ENCODE measurements around the gene CMTM2. TPM values are rescaled to one million over a fixed set of nuclear protein-coding genes. Genes with fewer than 3 reads are reported as not detected.

CMTM2 gene
- total and polyA plus RNA-seq, 9 of the 15 experiments (the other 6 are each of a cell fraction or from before 2014, with no cell fraction given), result not detected

DNA sequence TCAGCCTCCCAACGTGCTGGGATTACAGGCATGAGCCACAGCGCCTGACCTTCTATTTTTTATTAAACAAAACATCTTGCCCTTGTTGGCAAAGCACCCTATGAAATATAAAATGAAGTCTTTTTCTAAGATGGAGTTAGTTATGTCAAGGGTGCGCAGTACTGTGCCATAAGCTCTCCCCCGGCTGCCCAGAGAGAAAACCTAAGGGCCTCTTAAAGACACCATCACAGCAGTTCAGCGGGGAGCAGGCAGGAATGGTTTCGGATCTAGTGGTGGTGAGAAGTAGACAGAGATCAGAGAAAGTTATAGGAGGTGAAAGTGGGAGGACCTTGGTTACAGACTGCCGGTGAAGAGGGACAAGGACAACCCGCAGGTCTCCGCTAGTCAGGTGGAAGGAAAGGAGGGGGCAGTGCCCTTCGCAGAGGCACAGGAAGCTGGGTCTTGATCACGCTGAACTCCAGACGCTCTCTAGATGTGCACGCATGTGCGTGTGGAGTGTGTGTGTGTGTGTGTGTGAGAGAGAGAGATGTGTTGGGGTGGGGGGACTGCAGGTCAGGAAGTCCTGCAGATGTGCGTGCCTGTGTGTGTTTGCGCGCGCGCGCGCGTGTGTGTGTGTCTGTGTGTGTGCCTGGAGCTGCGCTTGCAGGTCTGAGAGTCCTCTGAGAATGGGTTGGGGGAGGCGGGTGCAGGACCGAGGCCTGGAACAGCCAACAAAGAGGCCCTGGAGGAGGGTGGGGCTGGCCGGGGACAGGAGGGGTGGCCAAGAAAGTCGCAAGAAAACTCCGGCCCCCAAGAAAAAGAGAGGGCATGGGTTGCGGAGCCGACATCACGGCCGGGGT is 24.5 kb downstream of the CMTM2 start (continued):
- peak; percentile 78 for TF ChIP-seq ZNF589 (CRISPR knock-in tag; IDR thresholded peaks at IDR 0.05; ENCODE audit: low read depth)
- TF ChIP-seq KDM1A (IDR thresholded peaks at IDR 0.05), result no peak
- TF ChIP-seq NFATC3 (IDR thresholded peaks at IDR 0.05), result no peak
- TF ChIP-seq, protein P1, sequence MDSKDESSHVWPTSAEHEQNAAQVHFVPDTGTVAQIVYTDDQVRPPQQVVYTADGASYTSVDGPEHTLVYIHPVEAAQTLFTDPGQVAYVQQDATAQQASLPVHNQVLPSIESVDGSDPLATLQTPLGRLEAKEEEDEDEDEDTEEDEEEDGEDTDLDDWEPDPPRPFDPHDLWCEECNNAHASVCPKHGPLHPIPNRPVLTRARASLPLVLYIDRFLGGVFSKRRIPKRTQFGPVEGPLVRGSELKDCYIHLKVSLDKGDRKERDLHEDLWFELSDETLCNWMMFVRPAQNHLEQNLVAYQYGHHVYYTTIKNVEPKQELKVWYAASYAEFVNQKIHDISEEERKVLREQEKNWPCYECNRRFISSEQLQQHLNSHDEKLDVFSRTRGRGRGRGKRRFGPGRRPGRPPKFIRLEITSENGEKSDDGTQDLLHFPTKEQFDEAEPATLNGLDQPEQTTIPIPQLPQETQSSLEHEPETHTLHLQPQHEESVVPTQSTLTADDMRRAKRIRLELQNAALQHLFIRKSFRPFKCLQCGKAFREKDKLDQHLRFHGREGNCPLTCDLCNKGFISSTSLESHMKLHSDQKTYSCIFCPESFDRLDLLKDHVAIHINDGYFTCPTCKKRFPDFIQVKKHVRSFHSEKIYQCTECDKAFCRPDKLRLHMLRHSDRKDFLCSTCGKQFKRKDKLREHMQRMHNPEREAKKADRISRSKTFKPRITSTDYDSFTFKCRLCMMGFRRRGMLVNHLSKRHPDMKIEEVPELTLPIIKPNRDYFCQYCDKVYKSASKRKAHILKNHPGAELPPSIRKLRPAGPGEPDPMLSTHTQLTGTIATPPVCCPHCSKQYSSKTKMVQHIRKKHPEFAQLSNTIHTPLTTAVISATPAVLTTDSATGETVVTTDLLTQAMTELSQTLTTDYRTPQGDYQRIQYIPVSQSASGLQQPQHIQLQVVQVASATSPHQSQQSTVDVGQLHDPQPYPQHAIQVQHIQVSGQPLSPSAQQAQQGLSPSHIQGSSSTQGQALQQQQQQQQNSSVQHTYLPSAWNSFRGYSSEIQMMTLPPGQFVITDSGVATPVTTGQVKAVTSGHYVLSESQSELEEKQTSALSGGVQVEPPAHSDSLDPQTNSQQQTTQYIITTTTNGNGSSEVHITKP (IDR thresholded peaks at IDR 0.05; ENCODE audit: partially characterized antibody), result peak; percentile 13
- TF ChIP-seq, protein P2, sequence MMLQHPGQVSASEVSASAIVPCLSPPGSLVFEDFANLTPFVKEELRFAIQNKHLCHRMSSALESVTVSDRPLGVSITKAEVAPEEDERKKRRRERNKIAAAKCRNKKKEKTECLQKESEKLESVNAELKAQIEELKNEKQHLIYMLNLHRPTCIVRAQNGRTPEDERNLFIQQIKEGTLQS (IDR thresholded peaks at IDR 0.05), result no peak
- TF ChIP-seq, protein P2 (CRISPR knock-in tag; conservative IDR thresholded peaks at IDR 0.05), result no peak
- no peak for TF ChIP-seq SNRNP70 (optimal IDR thresholded peaks at IDR 0.05; ENCODE audit: low read depth, low read length)
- TF ChIP-seq RBM39 (optimal IDR thresholded peaks at IDR 0.05; ENCODE audit: low read depth, low read length), result no peak
- no peak for TF ChIP-seq MXI1 (IDR thresholded peaks at IDR 0.05; ENCODE audit: low read depth, low read length)
- TF ChIP-seq TCF3 (CRISPR knock-in tag; IDR thresholded peaks at IDR 0.05), result no peak
- TF ChIP-seq, protein P3, sequence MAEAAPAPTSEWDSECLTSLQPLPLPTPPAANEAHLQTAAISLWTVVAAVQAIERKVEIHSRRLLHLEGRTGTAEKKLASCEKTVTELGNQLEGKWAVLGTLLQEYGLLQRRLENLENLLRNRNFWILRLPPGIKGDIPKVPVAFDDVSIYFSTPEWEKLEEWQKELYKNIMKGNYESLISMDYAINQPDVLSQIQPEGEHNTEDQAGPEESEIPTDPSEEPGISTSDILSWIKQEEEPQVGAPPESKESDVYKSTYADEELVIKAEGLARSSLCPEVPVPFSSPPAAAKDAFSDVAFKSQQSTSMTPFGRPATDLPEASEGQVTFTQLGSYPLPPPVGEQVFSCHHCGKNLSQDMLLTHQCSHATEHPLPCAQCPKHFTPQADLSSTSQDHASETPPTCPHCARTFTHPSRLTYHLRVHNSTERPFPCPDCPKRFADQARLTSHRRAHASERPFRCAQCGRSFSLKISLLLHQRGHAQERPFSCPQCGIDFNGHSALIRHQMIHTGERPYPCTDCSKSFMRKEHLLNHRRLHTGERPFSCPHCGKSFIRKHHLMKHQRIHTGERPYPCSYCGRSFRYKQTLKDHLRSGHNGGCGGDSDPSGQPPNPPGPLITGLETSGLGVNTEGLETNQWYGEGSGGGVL (CRISPR knock-in tag; IDR thresholded peaks at IDR 0.05), result no peak
- no peak for TF ChIP-seq PML (IDR thresholded peaks at IDR 0.05; ENCODE audit: low read length)
- no peak for TF ChIP-seq RBM14 (IDR thresholded peaks at IDR 0.05; ENCODE audit: borderline replicate concordance, insufficient read depth, low read depth, low read length)
- TF ChIP-seq, protein P4, sequence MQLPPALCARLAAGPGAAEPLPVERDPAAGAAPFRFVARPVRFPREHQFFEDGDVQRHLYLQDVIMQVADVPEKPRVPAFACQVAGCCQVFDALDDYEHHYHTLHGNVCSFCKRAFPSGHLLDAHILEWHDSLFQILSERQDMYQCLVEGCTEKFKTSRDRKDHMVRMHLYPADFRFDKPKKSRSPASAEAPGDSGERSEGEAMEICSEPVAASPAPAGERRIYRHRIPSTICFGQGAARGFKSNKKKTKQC (CRISPR knock-in tag; IDR thresholded peaks at IDR 0.05), result no peak
- TF ChIP-seq FOXA3 (CRISPR knock-in tag; conservative IDR thresholded peaks at IDR 0.05 in 1 of 2, IDR thresholded peaks at IDR 0.05 in 1 of 2), result no peak
- TF ChIP-seq PHTF2 (CRISPR knock-in tag; IDR thresholded peaks at IDR 0.05), result 0 out of 2 replicates have a peak, but pooled peaks have one; percentile 46
- no peak for TF ChIP-seq PCBP2 (IDR thresholded peaks at IDR 0.05; ENCODE audit: low read depth, low read length, poor library complexity, severe bottlenecking)
- no peak for TF ChIP-seq JUN (IDR thresholded peaks at IDR 0.05; ENCODE audit: borderline replicate concordance, low read depth, low read length)
- TF ChIP-seq JUN (CRISPR knock-in tag; IDR thresholded peaks at IDR 0.05; ENCODE audit: borderline replicate concordance), result no peak
- TF ChIP-seq E2F3 (CRISPR knock-in tag; IDR thresholded peaks at IDR 0.05), result 0 out of 2 replicates have a peak, but pooled peaks have one; percentile 66
- TF ChIP-seq RBM34 (IDR thresholded peaks at IDR 0.05; ENCODE audit: borderline replicate concordance, insufficient read depth, low read length), result no peak

Data from K562 (cell line).